Astrocyte (in vitro differentiated cells and primary cell): Measurements from ENCODE around the gene PDE1C.

Experiments used
- EZH2 ChIP-seq: IDR thresholded peaks from 2 replicates; pipeline ENCODE4 v1.6.1; 2012; ENCODE audit warnings: mild to moderate bottlenecking, low read length, inconsistent platforms; ENCODE audit not compliant: insufficient read depth
- TF ChIP-seq, protein P1 (sequence below): IDR thresholded peaks from 2 replicates; pipeline ENCODE4 v1.5.1; 2011; ENCODE audit warnings: low read depth, mild to moderate bottlenecking, inconsistent platforms, low read length, moderate library complexity; ENCODE audit not compliant: insufficient read depth

DNA sequence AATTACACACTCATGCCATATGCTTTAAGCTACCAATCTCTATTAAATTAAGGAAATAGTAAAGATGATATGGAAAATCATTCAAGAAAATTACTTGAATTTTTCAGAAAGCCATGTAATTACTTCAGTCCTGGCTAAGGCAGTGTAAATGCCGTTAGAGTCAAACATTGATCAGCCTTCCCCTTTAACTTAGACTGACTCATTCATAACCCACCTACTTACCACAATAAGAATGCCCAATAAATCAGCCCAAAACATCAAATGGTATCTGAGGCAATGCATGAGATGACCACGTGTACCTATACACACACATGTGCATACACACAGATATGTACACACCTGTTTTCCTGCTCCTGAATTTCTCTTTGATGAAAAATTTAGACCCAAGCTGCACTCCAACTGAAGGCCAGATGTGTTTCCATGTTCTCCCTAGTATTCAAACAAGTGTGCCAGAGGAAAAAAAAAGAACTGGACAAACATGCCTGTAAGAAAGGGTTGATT, 30.2 kb upstream of the PDE1C start:
- TF ChIP-seq EZH2 = no peak
- TF ChIP-seq, protein P1, sequence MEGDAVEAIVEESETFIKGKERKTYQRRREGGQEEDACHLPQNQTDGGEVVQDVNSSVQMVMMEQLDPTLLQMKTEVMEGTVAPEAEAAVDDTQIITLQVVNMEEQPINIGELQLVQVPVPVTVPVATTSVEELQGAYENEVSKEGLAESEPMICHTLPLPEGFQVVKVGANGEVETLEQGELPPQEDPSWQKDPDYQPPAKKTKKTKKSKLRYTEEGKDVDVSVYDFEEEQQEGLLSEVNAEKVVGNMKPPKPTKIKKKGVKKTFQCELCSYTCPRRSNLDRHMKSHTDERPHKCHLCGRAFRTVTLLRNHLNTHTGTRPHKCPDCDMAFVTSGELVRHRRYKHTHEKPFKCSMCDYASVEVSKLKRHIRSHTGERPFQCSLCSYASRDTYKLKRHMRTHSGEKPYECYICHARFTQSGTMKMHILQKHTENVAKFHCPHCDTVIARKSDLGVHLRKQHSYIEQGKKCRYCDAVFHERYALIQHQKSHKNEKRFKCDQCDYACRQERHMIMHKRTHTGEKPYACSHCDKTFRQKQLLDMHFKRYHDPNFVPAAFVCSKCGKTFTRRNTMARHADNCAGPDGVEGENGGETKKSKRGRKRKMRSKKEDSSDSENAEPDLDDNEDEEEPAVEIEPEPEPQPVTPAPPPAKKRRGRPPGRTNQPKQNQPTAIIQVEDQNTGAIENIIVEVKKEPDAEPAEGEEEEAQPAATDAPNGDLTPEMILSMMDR = no peak
